ENCODE measurements around the gene TRPV5. TPM values are rescaled to one million over a fixed set of nuclear protein-coding genes. Genes with fewer than 3 reads are reported as not detected.

The TRPV5 gene
- polyA plus RNA-seq, 2 of the 4 experiments (the other 2 are of a cell fraction) = not detected

DNA sequence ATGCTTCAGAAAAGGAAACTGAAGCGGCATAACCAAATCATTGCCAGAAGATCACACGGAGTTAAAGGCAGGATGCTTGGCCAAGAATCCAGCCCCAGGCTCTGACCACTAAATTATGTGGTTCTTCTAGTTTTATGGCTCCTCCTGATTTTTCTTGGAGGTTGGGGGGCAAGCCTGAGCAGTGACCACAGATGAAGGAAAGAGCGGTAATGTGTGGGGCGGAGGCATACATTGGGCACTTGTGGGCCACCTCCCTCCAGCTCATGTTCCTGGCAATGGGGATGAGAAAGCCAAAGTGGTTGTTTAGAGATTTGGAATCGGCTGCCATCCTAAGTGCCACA, 51.2 kb downstream of the TRPV5 start:
- Histone ChIP-seq H3K4me2 (no peak overlapping the region), H3K4me3 (no peak overlapping the region), H3K9me3 (no peaks in the 10 kb centered on the region), H3K4me1 (no peaks in the 10 kb centered on the region), H3K27ac (no peak overlapping the region)
- no peak for DNase-seq (ENCODE audit: low read depth in 1 of 2, low spot score in 1 of 2)
- ChIA-PET CTCF (interaction anchor here (0.8 to 1.9 kb wide), 3 partner anchors 9 to 37 kb away, joined by 3 to 12 read pairs (median 3); no protein-coding TSS in a partner anchor), POLR2A (no interaction called here)
- WGBS (ENCODE audit: missing lambda C conversion rate) = 17% methylated on average over 5 of the region's 5 CpGs
- no peak for ATAC-seq
- no peak for TF ChIP-seq ESRRA (IDR thresholded peaks at IDR 0.05; ENCODE audit: borderline replicate concordance, low read length)
- TF ChIP-seq SMC3 (IDR thresholded peaks at IDR 0.05) = no peak
- TF ChIP-seq NPAS2 (CRISPR knock-in tag; IDR thresholded peaks at IDR 0.05; ENCODE audit: borderline replicate concordance) = no peak
- TF ChIP-seq CBX8 (IDR thresholded peaks at IDR 0.05) = no peak
- TF ChIP-seq HOXB13 (CRISPR knock-in tag; IDR thresholded peaks at IDR 0.05; ENCODE audit: low read depth) = no peak
- TF ChIP-seq KDM1A (IDR thresholded peaks at IDR 0.05; ENCODE audit: low read depth) = no peak
- TF ChIP-seq ZC3H11A (IDR thresholded peaks at IDR 0.05) = no peak
- no peak for TF ChIP-seq HDAC2 (IDR thresholded peaks at IDR 0.05)
- TF ChIP-seq HES2 (IDR thresholded peaks at IDR 0.05) = no peak
- TF ChIP-seq HOXB5 (CRISPR knock-in tag; IDR thresholded peaks at IDR 0.05) = no peak
- no peak for TF ChIP-seq NR3C1 (IDR thresholded peaks at IDR 0.05)
- no peak for TF ChIP-seq CEBPB (IDR thresholded peaks at IDR 0.05)
- TF ChIP-seq, protein P1, sequence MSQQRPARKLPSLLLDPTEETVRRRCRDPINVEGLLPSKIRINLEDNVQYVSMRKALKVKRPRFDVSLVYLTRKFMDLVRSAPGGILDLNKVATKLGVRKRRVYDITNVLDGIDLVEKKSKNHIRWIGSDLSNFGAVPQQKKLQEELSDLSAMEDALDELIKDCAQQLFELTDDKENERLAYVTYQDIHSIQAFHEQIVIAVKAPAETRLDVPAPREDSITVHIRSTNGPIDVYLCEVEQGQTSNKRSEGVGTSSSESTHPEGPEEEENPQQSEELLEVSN (IDR thresholded peaks at IDR 0.05; ENCODE audit: borderline replicate concordance, low read depth) = no peak
- no peak for TF ChIP-seq MAZ (IDR thresholded peaks at IDR 0.05; ENCODE audit: borderline replicate concordance, low read depth, low read length)
- no peak for TF ChIP-seq FOSL2 (IDR thresholded peaks at IDR 0.05)
- TF ChIP-seq FOSL2 (CRISPR knock-in tag; IDR thresholded peaks at IDR 0.05) = no peak
- TF ChIP-seq ZSCAN20 (CRISPR knock-in tag; IDR thresholded peaks at IDR 0.05) = no peak
- TF ChIP-seq ATOH8 (CRISPR knock-in tag; IDR thresholded peaks at IDR 0.05; ENCODE audit: low read depth) = no peak
- no peak for TF ChIP-seq JUNB (IDR thresholded peaks at IDR 0.05)
- no peak for TF ChIP-seq KDM5A (IDR thresholded peaks at IDR 0.05)
- FAIRE-seq = no peak

DNA sequence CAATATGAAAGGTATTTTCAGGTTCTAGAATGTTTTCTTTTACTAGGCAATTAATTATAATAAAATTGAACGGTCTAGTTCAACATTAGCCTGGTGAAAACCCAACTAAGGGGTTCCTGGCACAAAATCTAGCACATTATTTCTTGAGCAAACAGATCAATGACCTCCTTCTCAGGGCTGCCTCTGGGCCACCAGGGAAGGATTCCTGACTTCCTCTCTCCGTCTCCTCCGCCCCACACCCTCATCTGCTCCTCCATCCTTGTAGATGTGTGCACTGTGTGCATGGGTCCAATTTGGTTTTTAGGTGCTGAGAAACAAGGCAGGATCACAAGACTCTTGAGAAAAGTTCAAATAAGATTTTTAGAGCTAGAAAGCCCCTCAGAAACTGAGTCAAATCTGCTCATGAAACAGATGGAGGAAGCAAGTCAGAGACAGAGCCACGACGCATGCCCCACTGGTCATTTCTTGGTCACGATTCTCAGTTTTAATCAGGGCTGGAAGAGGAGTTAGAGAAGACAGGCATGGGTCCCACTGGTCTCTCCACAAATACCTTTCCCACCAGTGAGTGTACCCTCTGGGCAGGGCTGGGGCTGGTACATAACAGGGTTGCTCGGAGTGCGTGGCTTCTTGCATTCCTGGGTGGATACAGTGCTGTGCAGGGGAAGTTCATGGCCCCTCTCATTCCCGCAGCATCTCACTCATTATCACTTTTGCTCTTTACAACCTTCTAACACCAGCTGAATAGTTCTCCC, 51.8 kb downstream of the TRPV5 start:
- Histone ChIP-seq H3K4me2 (no peak overlapping the region), H3K9me3 (no peaks in the 10 kb centered on the region), H3K27ac (no peak overlapping the region), H3K4me3 (no peak overlapping the region), H3K4me1 (no peaks in the 10 kb centered on the region)
- WGBS (ENCODE audit: missing lambda C conversion rate) = 26% methylated on average over 9 of the region's 9 CpGs
- ChIA-PET POLR2A (no interaction called here), CTCF (interaction anchor here (0.8 to 1.9 kb wide), 5 partner anchors 9 to 38 kb away, joined by 3 to 12 read pairs (median 4); no protein-coding TSS in a partner anchor)
- FAIRE-seq (no peak), ATAC-seq (no peak), DNase-seq (ENCODE audit: low read depth in 1 of 2, low spot score in 1 of 2) (no peak)
- TF ChIP-seq KDM1A (IDR thresholded peaks at IDR 0.05; ENCODE audit: low read depth) (no peak), JUN (IDR thresholded peaks at IDR 0.05) (no peak), NPAS2 (CRISPR knock-in tag; IDR thresholded peaks at IDR 0.05; ENCODE audit: borderline replicate concordance) (no peak), MAFK (IDR thresholded peaks at IDR 0.05; ENCODE audit: partially characterized antibody) (no peak), RCOR1 (IDR thresholded peaks at IDR 0.05; ENCODE audit: low read depth, low read length) (no peak), POLR2A (IDR thresholded peaks at IDR 0.05; ENCODE audit: low read length) (no peak)
- TF ChIP-seq, protein P2, sequence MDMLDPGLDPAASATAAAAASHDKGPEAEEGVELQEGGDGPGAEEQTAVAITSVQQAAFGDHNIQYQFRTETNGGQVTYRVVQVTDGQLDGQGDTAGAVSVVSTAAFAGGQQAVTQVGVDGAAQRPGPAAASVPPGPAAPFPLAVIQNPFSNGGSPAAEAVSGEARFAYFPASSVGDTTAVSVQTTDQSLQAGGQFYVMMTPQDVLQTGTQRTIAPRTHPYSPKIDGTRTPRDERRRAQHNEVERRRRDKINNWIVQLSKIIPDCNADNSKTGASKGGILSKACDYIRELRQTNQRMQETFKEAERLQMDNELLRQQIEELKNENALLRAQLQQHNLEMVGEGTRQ (IDR thresholded peaks at IDR 0.05) = no peak

All from A549 (cell line).